Tibial artery (tissue), 4 donors: ENCODE results near the gene RELN.
A peak's percentile ranks its signal among the peaks of the same experiment; 100 is the strongest.

Experiments
- DNase-seq, 2 donors: peaks; one replicate each; pipeline ENCODE4 v3.0.0-alpha.2; 2019
- H3K27ac ChIP-seq, 2 donors: fragments of 200-600 bp; sonication (generic) in 1 of 2; 1 replicate in 1 of 2; 2 replicates in 1 of 2; pipeline ENCODE4 v1.5.1; 2018 to 2019; ENCODE audit warnings: mild to moderate bottlenecking in 1 of 2
- H3K27me3 ChIP-seq, 2 donors: fragments of 200-600 bp; sonication (generic) in 1 of 2; one replicate each; pipeline versions ENCODE4 v1.5.1 to v1.6.0; 2016 to 2019
- H3K36me3 ChIP-seq, 3 donors: fragments of 200-600 bp; sonication (generic) in 2 of 3; one replicate each; pipeline ENCODE4 v1.5.1; 2016 to 2019; ENCODE audit warnings: mild to moderate bottlenecking in 2 of 3
- H3K4me1 ChIP-seq, 4 donors: fragments of 200-600 bp; sonication (generic) in 2 of 4; 1 replicate in 3 of 4; 2 replicates in 1 of 4; pipeline ENCODE4 v1.5.1; 2016 to 2019
- H3K4me3 ChIP-seq, 2 donors: fragments of 200-600 bp; sonication (generic) in 1 of 2; 1 replicate in 1 of 2; 2 replicates in 1 of 2; pipeline ENCODE4 v1.5.1; 2018 to 2019; ENCODE audit warnings: mild to moderate bottlenecking in 2 of 2
- H3K9me3 ChIP-seq, 3 donors: fragments of 200-600 bp; sonication (generic) in 1 of 3; one replicate each; pipeline ENCODE4 v1.5.1; 2016 to 2019
- intact Hi-C: fragments of 100-400 bp; cut with DNase I; formaldehyde crosslinking; loops from one replicate; pipeline ENCODE4 v1.15.0; 2023; ENCODE audit warnings: low total_unique reads
- TF ChIP-seq, protein P1 (sequence below), 2 experiments: fragments of 200-600 bp in 1 of 2; fragments of 450-650 bp in 1 of 2; IDR thresholded peaks; one replicate each; pipeline ENCODE4 v1.5.1; 2017 to 2019; ENCODE audit warnings: antibody characterized with exemption in 2 of 2, mild to moderate bottlenecking in 1 of 2, moderate library complexity in 1 of 2

RELN gene

GRCh38 chr7:103524042-103524907 lies 465.2 kb downstream of the RELN start:
- H3K4me1 ChIP-seq, result peaks cover 0 to 3% (median 0%) of the 10 kb centered on the region in 4 donors
- H3K36me3 ChIP-seq, result no peaks in the 10 kb centered on the region

DNA sequence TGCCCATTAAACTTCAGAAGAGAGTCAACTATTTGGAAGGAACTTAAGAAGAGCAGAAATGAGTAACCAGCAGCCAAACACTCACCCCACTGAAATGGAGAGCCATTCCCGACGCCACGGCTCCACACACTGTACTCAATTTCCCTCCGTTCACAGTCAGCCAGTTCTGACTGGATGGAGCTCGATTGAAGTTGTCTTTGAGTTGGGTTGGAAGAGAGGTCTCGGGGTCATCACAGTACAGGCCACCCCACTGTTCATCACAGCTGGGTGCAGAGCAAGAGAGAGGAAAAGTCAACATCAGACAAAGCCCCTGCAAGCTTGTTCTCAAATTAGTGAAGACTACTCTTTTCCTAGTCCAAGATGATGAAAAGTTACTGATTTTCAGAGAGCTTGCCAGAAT lies 467.5 kb downstream of the RELN start:
- Histone ChIP-seq H3K36me3 (no peaks in the 10 kb centered on the region), H3K4me1 (peaks cover 0 to 3% (median 0%) of the 10 kb centered on the region in 4 donors), H3K4me3 (no peak overlapping the region), H3K27ac (no peak overlapping the region), H3K27me3 (peaks cover 0 to 3% of the 10 kb centered on the region in 2 donors), H3K9me3 (no peaks in the 10 kb centered on the region)
- TF ChIP-seq, protein P1, sequence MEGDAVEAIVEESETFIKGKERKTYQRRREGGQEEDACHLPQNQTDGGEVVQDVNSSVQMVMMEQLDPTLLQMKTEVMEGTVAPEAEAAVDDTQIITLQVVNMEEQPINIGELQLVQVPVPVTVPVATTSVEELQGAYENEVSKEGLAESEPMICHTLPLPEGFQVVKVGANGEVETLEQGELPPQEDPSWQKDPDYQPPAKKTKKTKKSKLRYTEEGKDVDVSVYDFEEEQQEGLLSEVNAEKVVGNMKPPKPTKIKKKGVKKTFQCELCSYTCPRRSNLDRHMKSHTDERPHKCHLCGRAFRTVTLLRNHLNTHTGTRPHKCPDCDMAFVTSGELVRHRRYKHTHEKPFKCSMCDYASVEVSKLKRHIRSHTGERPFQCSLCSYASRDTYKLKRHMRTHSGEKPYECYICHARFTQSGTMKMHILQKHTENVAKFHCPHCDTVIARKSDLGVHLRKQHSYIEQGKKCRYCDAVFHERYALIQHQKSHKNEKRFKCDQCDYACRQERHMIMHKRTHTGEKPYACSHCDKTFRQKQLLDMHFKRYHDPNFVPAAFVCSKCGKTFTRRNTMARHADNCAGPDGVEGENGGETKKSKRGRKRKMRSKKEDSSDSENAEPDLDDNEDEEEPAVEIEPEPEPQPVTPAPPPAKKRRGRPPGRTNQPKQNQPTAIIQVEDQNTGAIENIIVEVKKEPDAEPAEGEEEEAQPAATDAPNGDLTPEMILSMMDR (IDR thresholded peaks at IDR 0.05), result no peak
- intact Hi-C loops, result loop anchor here (10.0 kb wide), 1 partner anchor 643 kb away; no protein-coding TSS in a partner anchor
- DNase-seq, result no peak

More at GRCh38 chr7:103524042-103524907, 465.2 kb downstream of the RELN start:
- Histone ChIP-seq H3K4me3 (no peak overlapping the region), H3K27ac (no peak overlapping the region), H3K27me3 (peaks cover 0 to 3% of the 10 kb centered on the region in 2 donors), H3K9me3 (no peaks in the 10 kb centered on the region)
- TF ChIP-seq, protein P1 (IDR thresholded peaks at IDR 0.05), result peak; percentile 42 to 44
- intact Hi-C loops, result loop anchor here (10.0 kb wide), 1 partner anchor 641 kb away; no protein-coding TSS in a partner anchor
- no peak for DNase-seq

GRCh38 chr7:103504505-103505135 lies 484.8 kb downstream of the RELN start:
- H3K36me3 ChIP-seq, result no peaks in the 10 kb centered on the region
- H3K27me3 ChIP-seq, result no peaks in the 10 kb centered on the region
- no peak overlapping the region for H3K27ac ChIP-seq
- TF ChIP-seq, protein P1 (IDR thresholded peaks at IDR 0.05), result no peak
- H3K4me1 ChIP-seq, result no peaks in the 10 kb centered on the region
- intact Hi-C loops, result no loop called here
- H3K9me3 ChIP-seq, result no peaks in the 10 kb centered on the region
- H3K4me3 ChIP-seq, result no peak overlapping the region
- DNase-seq, result no peak

GRCh38 chr7:103501206-103501605 lies 488.3 kb downstream of the RELN start:
- TF ChIP-seq, protein P1 (IDR thresholded peaks at IDR 0.05), result no peak
- H3K4me1 ChIP-seq, result no peaks in the 10 kb centered on the region
- intact Hi-C loops, result no loop called here

DNA sequence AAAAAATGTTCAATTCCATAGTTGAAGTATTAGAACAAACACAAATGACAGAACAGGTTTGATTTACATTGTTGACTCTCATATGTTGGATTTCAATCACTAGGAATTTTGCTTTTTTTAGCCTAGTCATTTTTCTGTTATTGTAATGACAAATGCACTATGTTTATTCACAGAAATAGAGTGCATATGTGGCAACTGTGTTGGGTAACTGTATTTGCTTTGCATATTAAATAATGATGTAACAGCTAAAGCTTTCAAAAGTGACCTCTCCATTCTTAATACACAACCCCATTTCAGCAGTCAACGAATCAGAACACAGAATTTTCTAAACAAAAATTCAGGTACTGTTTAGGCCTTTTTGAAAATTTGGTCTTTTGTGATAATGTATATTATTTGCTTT lies 489.5 kb downstream of the RELN start:
- Histone ChIP-seq H3K4me3 (no peak overlapping the region), H3K36me3 (no peaks in the 10 kb centered on the region), H3K4me1 (no peaks in the 10 kb centered on the region), H3K27ac (no peak overlapping the region), H3K27me3 (peaks cover 0 to 3% of the 10 kb centered on the region in 2 donors), H3K9me3 (no peaks in the 10 kb centered on the region)
- DNase-seq, result no peak
- TF ChIP-seq, protein P1 (IDR thresholded peaks at IDR 0.05), result no peak
- intact Hi-C loops, result no loop called here

More at GRCh38 chr7:103501206-103501605, 488.3 kb downstream of the RELN start:
- DNase-seq, result no peak
- Histone ChIP-seq H3K4me3 (no peak overlapping the region), H3K27me3 (no peaks in the 10 kb centered on the region), H3K27ac (no peak overlapping the region), H3K9me3 (no peaks in the 10 kb centered on the region), H3K36me3 (no peaks in the 10 kb centered on the region)
